Panc1 (cell line): ENCODE data around the gene PHF1.

ENCODE experiments used
- CTCF ChIP-seq: fragments of 450-650 bp; IDR thresholded peaks from 2 replicates; pipeline ENCODE4 v1.5.1; 2017; ENCODE audit warnings: mild to moderate bottlenecking
- POLR2AphosphoS5 ChIP-seq: IDR thresholded peaks from 2 replicates; pipeline ENCODE4 v1.6.1; 2012; ENCODE audit warnings: mild to moderate bottlenecking, low read depth, low read length, moderate library complexity
- REST ChIP-seq, 2 experiments: IDR thresholded peaks; 2 replicates each; pipeline ENCODE4 v1.6.1; 2011 to 2012; ENCODE audit warnings: low read depth in 2 of 2, control low read depth in 1 of 2, low read length in 1 of 2, mild to moderate bottlenecking in 1 of 2, moderate library complexity in 1 of 2; ENCODE audit not compliant: insufficient read depth in 1 of 2

DNA sequence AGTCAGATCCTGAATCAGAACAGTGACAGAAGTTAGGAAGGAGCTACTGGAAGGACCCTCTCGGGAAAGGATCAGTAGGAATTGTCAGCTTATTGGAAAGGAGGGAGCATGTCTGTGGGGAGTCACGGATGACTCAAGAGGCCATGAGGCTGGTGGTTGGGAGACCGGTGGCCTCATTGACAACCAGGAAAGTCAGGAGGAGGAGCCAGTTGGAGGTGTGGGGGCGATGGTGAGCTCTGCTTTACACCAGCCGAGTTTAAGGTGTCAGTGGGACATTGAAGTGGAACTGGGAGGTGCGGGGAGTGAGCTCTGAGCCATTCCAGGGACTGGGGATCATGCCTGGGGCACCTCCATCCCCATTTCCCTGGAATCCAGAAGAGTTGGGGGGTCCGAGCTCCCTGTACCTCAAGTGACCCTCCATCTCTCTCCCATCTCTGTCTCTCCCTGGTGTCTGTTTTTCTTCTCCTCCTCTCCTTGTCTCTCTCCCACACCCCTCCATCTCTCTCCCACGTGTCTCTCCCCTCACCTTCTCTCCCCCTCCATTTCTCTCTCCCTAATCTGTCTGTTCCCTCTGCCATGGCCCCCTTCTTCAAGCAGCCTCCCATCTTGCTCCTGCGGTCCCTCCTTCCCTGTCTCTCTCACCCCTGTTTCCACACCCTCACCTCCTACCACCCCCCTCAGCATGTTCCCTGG lies 29.3 kb downstream of the PHF1 start:
- TF ChIP-seq CTCF: no peak
- TF ChIP-seq REST (IDR thresholded peaks at IDR 0.05; ENCODE audit: insufficient read depth in 1 of 2, low read depth in 2 of 2, low read length in 1 of 2): no peak
- no peak for TF ChIP-seq POLR2AphosphoS5
